B cell (primary cell): ENCODE data around the gene CINP.

Experiments
- CTCF ChIP-seq: fragments of 200-600 bp; IDR thresholded peaks from one replicate; pipeline ENCODE4 v1.8.0; 2022; ENCODE audit warnings: antibody characterized with exemption, mild to moderate bottlenecking
- EZH2 ChIP-seq: IDR thresholded peaks from 2 replicates; pipeline ENCODE4 v1.6.1; 2012; ENCODE audit warnings: borderline replicate concordance, low read depth, mild to moderate bottlenecking, moderate library complexity, low read length; ENCODE audit not compliant: insufficient read depth, poor library complexity, severe bottlenecking

- TF ChIP-seq CTCF (no peak), EZH2 (no peak)
Observed at GRCh38 chr14:102374264-102374663, 11.6 kb upstream of the CINP start.
